ENCODE data around the gene B3GALT4.

B3GALT4 gene

DNA sequence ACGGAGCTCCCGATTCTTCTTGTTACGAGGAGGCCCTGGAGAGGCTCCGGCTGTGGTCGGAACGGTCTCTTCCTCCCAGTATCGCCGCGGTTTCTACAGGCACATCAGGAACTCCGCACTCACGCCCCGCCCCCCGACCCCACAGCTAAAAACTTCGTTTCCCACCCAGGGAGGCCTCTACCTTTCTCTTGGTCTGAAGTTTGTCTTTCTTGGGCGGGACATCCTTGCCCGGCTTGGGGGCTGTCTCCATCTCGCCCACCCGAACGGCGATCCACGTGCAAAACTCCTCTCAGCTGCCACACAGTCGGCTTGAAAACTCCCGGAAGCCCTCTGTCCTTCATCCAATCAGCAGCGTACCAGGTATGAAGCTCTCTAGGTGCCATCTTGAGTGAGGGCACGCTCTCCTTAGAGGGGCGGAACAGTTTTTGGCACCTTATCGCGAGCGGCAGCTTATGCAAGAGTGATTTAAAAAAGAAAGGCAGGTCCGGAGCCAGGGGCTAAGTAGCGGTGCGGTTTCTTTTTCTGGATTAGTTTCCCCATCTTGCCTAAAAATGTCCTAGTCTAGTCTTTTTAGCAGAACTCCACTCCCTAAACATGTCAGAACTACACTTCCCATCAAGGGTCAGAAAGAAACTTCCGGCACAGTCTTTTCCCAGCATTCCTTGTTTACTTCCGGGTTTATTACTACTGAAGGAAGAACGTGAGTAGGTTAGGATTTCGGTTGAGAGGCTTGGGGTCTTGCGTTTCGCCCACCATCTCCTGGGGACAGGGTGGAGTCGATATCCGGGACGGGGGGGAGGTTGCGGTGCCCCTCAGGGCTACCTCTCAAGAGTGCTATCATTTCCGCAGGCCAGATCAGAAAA is 12.2 kb downstream of the B3GALT4 start, which contains the start of the genes PFDN6 and WDR46:
Gene PFDN6, plus strand, starts transcription at position 681 of the 863 bp plus-strand sequence. CDS start 256 bp downstream, outside the sequence.
Gene WDR46, minus strand, starts transcription at position 319 of the 863 bp plus-strand sequence. Its CDS starts 69 bp downstream, at position 250.
- Histone ChIP-seq H3K4me3 (ENCODE audit: low read depth, low read length) (peak within 1 kb of the TSS; percentile 79), H3K36me3 (ENCODE audit: control insufficient read depth in 2 of 2, insufficient read depth in 1 of 2, low read length in 2 of 2) (peaks cover 6 to 73% of the 10 kb centered on the region in 2 experiments), H3K4me1 (ENCODE audit: control insufficient read depth, insufficient read depth, low read length) (peaks cover 11% of the 10 kb centered on the region; the same call in 1 of the 2 replicates), H3K9me3 (ENCODE audit: control insufficient read depth, insufficient read depth, low read depth, low read length) (no peaks in the 10 kb centered on the region), H3K27ac (ENCODE audit: extremely low read depth, low read depth, low read length) (peak within 1 kb of the TSS; percentile 44)
- POLR2A ChIA-PET: interaction anchor here (0.6 to 7.5 kb wide), 14 partner anchors 9 to 318 kb away, joined by 3 to 92 read pairs (median 9); partner anchors contain the start of genes B3GALT4, RGL2, RPS18 and VPS52
- CTCF ChIA-PET: interaction anchor here (0.6 to 3.6 kb wide), 13 partner anchors 8 to 481 kb away, joined by 3 to 33 read pairs (median 5); partner anchors contain the start of genes B3GALT4, RGL2, RPS18 and RXRB
- TF ChIP-seq, protein P1, sequence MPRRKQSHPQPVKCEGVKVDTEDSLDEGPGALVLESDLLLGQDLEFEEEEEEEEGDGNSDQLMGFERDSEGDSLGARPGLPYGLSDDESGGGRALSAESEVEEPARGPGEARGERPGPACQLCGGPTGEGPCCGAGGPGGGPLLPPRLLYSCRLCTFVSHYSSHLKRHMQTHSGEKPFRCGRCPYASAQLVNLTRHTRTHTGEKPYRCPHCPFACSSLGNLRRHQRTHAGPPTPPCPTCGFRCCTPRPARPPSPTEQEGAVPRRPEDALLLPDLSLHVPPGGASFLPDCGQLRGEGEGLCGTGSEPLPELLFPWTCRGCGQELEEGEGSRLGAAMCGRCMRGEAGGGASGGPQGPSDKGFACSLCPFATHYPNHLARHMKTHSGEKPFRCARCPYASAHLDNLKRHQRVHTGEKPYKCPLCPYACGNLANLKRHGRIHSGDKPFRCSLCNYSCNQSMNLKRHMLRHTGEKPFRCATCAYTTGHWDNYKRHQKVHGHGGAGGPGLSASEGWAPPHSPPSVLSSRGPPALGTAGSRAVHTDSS (tag by site-specific recombination; IDR thresholded peaks at IDR 0.05): no peak
- TF ChIP-seq, protein P2, sequence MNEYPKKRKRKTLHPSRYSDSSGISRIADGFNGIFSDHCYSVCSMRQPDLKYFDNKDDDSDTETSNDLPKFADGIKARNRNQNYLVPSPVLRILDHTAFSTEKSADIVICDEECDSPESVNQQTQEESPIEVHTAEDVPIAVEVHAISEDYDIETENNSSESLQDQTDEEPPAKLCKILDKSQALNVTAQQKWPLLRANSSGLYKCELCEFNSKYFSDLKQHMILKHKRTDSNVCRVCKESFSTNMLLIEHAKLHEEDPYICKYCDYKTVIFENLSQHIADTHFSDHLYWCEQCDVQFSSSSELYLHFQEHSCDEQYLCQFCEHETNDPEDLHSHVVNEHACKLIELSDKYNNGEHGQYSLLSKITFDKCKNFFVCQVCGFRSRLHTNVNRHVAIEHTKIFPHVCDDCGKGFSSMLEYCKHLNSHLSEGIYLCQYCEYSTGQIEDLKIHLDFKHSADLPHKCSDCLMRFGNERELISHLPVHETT (tag by site-specific recombination; IDR thresholded peaks at IDR 0.05): peak; percentile 45; the same call in 1 of the 2 replicates
- TF ChIP-seq ZBTB11 (tag by site-specific recombination; conservative IDR thresholded peaks at IDR 0.05; ENCODE audit: low read depth): peak; percentile 90
- TF ChIP-seq ZNF157 (tag by site-specific recombination; IDR thresholded peaks at IDR 0.05): no peak
- TF ChIP-seq, protein P3, sequence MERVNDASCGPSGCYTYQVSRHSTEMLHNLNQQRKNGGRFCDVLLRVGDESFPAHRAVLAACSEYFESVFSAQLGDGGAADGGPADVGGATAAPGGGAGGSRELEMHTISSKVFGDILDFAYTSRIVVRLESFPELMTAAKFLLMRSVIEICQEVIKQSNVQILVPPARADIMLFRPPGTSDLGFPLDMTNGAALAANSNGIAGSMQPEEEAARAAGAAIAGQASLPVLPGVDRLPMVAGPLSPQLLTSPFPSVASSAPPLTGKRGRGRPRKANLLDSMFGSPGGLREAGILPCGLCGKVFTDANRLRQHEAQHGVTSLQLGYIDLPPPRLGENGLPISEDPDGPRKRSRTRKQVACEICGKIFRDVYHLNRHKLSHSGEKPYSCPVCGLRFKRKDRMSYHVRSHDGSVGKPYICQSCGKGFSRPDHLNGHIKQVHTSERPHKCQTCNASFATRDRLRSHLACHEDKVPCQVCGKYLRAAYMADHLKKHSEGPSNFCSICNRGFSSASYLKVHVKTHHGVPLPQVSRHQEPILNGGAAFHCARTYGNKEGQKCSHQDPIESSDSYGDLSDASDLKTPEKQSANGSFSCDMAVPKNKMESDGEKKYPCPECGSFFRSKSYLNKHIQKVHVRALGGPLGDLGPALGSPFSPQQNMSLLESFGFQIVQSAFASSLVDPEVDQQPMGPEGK (tag by site-specific recombination; IDR thresholded peaks at IDR 0.05): peak; percentile 46; the same call in 1 of the 2 replicates
- TF ChIP-seq ZBTB6 (tag by site-specific recombination; IDR thresholded peaks at IDR 0.05): no peak
- 0 out of 2 replicates have a peak, but pooled peaks have one; percentile 21 for TF ChIP-seq KLF10 (tag by site-specific recombination; IDR thresholded peaks at IDR 0.05)
- TF ChIP-seq YY2 (tag by site-specific recombination; IDR thresholded peaks at IDR 0.05): peak; percentile 83
- TF ChIP-seq ZNF311 (tag by site-specific recombination; IDR thresholded peaks at IDR 0.05; ENCODE audit: borderline replicate concordance): no peak
- TF ChIP-seq ZFHX2 (tag by site-specific recombination; conservative IDR thresholded peaks at IDR 0.05): 0 out of 2 replicates have a peak, but pooled peaks have one; percentile 40
- TF ChIP-seq ZNF391 (tag by site-specific recombination; IDR thresholded peaks at IDR 0.05; ENCODE audit: borderline replicate concordance, low read depth): no peak
- peak; percentile 21; the same call in 1 of the 2 replicates for TF ChIP-seq ZNF394 (tag by site-specific recombination; IDR thresholded peaks at IDR 0.05; ENCODE audit: borderline replicate concordance)
- TF ChIP-seq ZNF335 (tag by site-specific recombination; conservative IDR thresholded peaks at IDR 0.05): peak; percentile 97
- TF ChIP-seq ZNF16 (tag by site-specific recombination; IDR thresholded peaks at IDR 0.05; ENCODE audit: low read depth): no peak
- no peak for TF ChIP-seq ZNF48 (tag by site-specific recombination; IDR thresholded peaks at IDR 0.05)
- TF ChIP-seq KLF8 (tag by site-specific recombination; IDR thresholded peaks at IDR 0.05): peak; percentile 77
- no peak for TF ChIP-seq ZNF423 (tag by site-specific recombination; IDR thresholded peaks at IDR 0.05)
- peak; percentile 53 for TF ChIP-seq ZNF341 (tag by site-specific recombination; IDR thresholded peaks at IDR 0.05; ENCODE audit: low read depth)
- 0 out of 2 replicates have a peak, but pooled peaks have one; percentile 38 for TF ChIP-seq ZBTB7A (tag by site-specific recombination; IDR thresholded peaks at IDR 0.05; ENCODE audit: low read depth)
- peak; percentile 87 for TF ChIP-seq SP2 (tag by site-specific recombination; IDR thresholded peaks at IDR 0.05)
- TF ChIP-seq KLF1 (tag by site-specific recombination; IDR thresholded peaks at IDR 0.05): no peak
- 0 out of 2 replicates have a peak, but pooled peaks have one; percentile 19 for TF ChIP-seq ZEB2 (tag by site-specific recombination; IDR thresholded peaks at IDR 0.05)
- TF ChIP-seq SP7 (tag by site-specific recombination; IDR thresholded peaks at IDR 0.05): peak; percentile 47
- TF ChIP-seq WT1 (tag by site-specific recombination; IDR thresholded peaks at IDR 0.05): peak; percentile 28; the same call in 1 of the 2 replicates
- TF ChIP-seq PRDM6 (tag by site-specific recombination; IDR thresholded peaks at IDR 0.05): no peak
